Right ventricle myocardium superior (tissue), 1 donor: ENCODE results near the gene FILIP1L. TPM values are rescaled to one million over a fixed set of nuclear protein-coding genes. Genes with fewer than 3 reads are reported as not detected.
A peak's percentile ranks its signal among the peaks of the same experiment; 100 is the strongest.

ENCODE experiments used
- ATAC-seq: fragments of 200-7000 bp; cut with Tn5 transposase; one replicate; pipeline ENCODE4 v1.9.1; 2020; ENCODE audit warnings: mild to moderate bottlenecking; ENCODE audit not compliant: poor library complexity
- DNase-seq: peaks from one replicate; pipeline ENCODE4 v3.0.0-alpha.2; 2020
- intact Hi-C: fragments of 100-400 bp; cut with DNase I; formaldehyde crosslinking; loops from one replicate; pipeline ENCODE4 v1.11.2; 2022
- total RNA-seq: library from RNA; stranded (reverse); fragmentation: NEBNext Ultra II Directional; extraction: Animal tissue kit (Norgen Biotek cat#: 25700); gene quantifications from one replicate; pipeline ENCODE4 v1.2.1, GENCODE V29; 2021
- donor health status: DM: no; HTN: yes; CAD: no; lungs with severe emphysema.

FILIP1L gene
- total RNA-seq, 1 donor from 2014 or later: 39.3 TPM

- DNase-seq: no peak
- intact Hi-C loops: loop anchor here (10.0 kb wide), 1 partner anchor 171 kb away; no protein-coding TSS in a partner anchor
Observed at GRCh38 chr3:99873269-99874102, 240.8 kb downstream of the FILIP1L start.

GRCh38 chr3:99872923-99873254 is 241.4 kb downstream of the FILIP1L start:
- intact Hi-C loops: loop anchor here (10.0 kb wide), 1 partner anchor 172 kb away; no protein-coding TSS in a partner anchor
- ATAC-seq: no peak

More at GRCh38 chr3:99873269-99874102, 240.8 kb downstream of the FILIP1L start:
- ATAC-seq: no peak

GRCh38 chr3:99871231-99872045 is 242.9 kb downstream of the FILIP1L start:
- DNase-seq (no peak), ATAC-seq (no peak)
- intact Hi-C loops: loop anchor here (10.0 kb wide), 1 partner anchor 173 kb away; no protein-coding TSS in a partner anchor

More at GRCh38 chr3:99872923-99873254, 241.4 kb downstream of the FILIP1L start:
- DNase-seq: no peak

GRCh38 chr3:99870712-99871111 is 243.6 kb downstream of the FILIP1L start:
- intact Hi-C loops: loop anchor here (10.0 kb wide), 1 partner anchor 174 kb away; no protein-coding TSS in a partner anchor
- ATAC-seq: no peak

GRCh38 chr3:99869621-99870020 is 244.7 kb downstream of the FILIP1L start:
- no peak for ATAC-seq
- intact Hi-C loops: loop anchor here (10.0 kb wide), 1 partner anchor 175 kb away; no protein-coding TSS in a partner anchor
- DNase-seq: no peak

More at GRCh38 chr3:99870712-99871111, 243.6 kb downstream of the FILIP1L start:
- no peak for DNase-seq

GRCh38 chr3:99868311-99868646 is 246.0 kb downstream of the FILIP1L start:
- DNase-seq (no peak), ATAC-seq (no peak)
- intact Hi-C loops: no loop called here

GRCh38 chr3:99867594-99868310 is 246.5 kb downstream of the FILIP1L start:
- no peak for DNase-seq
- intact Hi-C loops: no loop called here
- ATAC-seq: no peak

- DNase-seq (no peak), ATAC-seq (no peak)
- intact Hi-C loops: no loop called here
Observed at GRCh38 chr3:99866261-99866761, 248.0 kb downstream of the FILIP1L start.

- ATAC-seq (no peak), DNase-seq (no peak)
- intact Hi-C loops: no loop called here
Observed at GRCh38 chr3:99865321-99865720, 249.0 kb downstream of the FILIP1L start.

- intact Hi-C loops: no loop called here
- no peak for ATAC-seq
- DNase-seq: no peak
Observed at GRCh38 chr3:99864289-99864688, 250.0 kb downstream of the FILIP1L start.

GRCh38 chr3:99863588-99863987 is 250.7 kb downstream of the FILIP1L start:
- intact Hi-C loops: no loop called here
- ATAC-seq (no peak), DNase-seq (no peak)

GRCh38 chr3:99863002-99863401 is 251.3 kb downstream of the FILIP1L start:
- DNase-seq (no peak), ATAC-seq (no peak)
- intact Hi-C loops: no loop called here

GRCh38 chr3:99862208-99862607 is 252.1 kb downstream of the FILIP1L start:
- intact Hi-C loops: no loop called here
- ATAC-seq (no peak), DNase-seq (no peak)

- intact Hi-C loops: no loop called here
- DNase-seq (no peak), ATAC-seq (no peak)
Observed at GRCh38 chr3:99861216-99861615, 253.1 kb downstream of the FILIP1L start.

GRCh38 chr3:99859825-99860224 is 254.5 kb downstream of the FILIP1L start:
- ATAC-seq (peak; percentile 19), DNase-seq (no peak)
- intact Hi-C loops: no loop called here

- no peak for DNase-seq
- intact Hi-C loops: no loop called here
Observed at GRCh38 chr3:99858469-99858868, 255.8 kb downstream of the FILIP1L start.

GRCh38 chr3:99857278-99857677 is 257.0 kb downstream of the FILIP1L start:
- DNase-seq (no peak), ATAC-seq (no peak)
- intact Hi-C loops: no loop called here

More at GRCh38 chr3:99858469-99858868, 255.8 kb downstream of the FILIP1L start:
- ATAC-seq: no peak

GRCh38 chr3:99856437-99857220 is 257.7 kb downstream of the FILIP1L start:
- intact Hi-C loops: no loop called here
- ATAC-seq (no peak), DNase-seq (no peak)
